DMS79 (cell line): ENCODE results near the gene IGIP.
"Not testable (repeated sequence)": the region's sequence is repeated elsewhere in the genome, so short reads cannot be mapped to it uniquely, and the experiment has no call there.

Experiments
- DNase-seq: peaks from one replicate; lab custom pipeline; 2025; lab: John Stamatoyannopoulos, UW

Gene IGIP

DNA sequence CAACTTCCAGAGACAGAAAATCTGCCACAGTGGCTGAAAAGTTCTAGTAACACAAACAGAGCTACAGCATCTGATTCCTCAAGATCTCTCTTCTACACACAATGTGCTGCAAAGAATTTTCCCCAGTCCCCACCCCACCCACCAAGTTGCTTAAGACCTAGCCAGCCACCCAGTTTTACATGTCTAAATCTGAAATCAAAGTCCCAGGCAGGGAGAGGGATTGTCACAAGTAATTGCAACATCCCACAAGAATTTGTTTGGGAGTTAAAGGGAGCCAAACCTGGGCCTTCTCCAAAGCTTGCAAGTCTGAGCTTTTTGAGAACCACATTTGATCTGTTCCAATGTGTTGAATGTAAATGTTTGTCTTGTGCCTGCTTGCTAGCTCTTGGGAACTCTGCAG, 15.5 kb downstream of the IGIP start:
- no peak for DNase-seq

DNA sequence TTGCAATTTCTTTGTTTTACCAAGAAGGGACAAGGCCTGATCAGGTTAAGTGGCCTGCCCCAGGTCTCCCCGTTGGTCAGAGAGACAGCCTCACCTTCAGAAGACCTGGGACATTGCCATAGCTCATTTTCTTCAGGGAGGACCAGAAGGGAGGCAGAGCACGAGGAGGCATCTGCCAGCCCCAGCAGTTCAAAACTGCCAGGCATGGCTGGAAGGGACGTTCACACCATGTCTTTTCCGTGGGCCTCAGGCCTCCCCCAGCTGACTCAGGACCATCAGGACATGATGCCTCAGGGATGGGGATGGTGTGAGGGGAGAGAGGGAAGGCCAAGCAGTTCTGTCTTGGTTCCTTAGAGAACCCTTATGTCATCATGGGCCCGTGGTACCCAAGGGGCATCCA, 16.5 kb downstream of the IGIP start:
- no peak for DNase-seq

- no peak for DNase-seq
These were observed 17.1 kb downstream of the IGIP start for GRCh38 chr5:140142856-140143255.

DNA sequence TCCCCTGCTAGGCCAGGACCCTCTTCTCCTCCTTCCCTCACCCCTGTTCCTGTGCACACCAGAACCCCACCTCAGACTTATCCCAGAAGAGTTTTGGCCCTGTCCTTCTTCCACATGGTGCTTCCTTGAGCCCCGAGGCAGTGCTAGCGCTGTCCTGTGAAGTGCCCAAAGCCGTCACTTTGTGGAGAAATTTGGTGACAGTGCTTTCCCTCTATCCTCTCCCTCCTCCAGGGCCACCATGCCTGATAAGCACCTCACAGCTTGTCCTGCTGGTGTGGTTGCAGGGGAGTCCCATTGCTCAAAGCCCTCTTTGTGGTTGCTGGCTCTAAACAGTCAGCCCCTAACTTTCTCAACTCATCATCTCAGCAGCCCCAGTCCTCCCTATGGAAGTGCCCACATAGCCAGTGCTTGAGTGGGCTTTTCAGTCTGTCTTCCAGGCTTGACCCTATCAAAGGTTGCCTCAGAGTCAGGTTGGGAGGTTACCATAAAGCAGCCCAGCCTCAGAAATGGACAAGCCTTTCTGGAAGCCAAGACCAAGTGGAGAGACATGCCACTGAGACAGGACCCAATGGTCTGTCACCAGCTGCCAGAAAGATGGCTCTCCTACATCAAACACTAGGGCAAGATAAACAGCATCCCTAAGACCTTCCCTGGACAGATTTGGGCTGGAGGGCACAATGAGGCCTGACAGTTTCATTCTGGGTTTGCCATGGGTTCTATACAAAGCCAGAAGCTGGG, 18.0 kb downstream of the IGIP start:
- no peak for DNase-seq

- DNase-seq = no peak
These were observed 19.5 kb downstream of the IGIP start for GRCh38 chr5:140145256-140145655.

DNA sequence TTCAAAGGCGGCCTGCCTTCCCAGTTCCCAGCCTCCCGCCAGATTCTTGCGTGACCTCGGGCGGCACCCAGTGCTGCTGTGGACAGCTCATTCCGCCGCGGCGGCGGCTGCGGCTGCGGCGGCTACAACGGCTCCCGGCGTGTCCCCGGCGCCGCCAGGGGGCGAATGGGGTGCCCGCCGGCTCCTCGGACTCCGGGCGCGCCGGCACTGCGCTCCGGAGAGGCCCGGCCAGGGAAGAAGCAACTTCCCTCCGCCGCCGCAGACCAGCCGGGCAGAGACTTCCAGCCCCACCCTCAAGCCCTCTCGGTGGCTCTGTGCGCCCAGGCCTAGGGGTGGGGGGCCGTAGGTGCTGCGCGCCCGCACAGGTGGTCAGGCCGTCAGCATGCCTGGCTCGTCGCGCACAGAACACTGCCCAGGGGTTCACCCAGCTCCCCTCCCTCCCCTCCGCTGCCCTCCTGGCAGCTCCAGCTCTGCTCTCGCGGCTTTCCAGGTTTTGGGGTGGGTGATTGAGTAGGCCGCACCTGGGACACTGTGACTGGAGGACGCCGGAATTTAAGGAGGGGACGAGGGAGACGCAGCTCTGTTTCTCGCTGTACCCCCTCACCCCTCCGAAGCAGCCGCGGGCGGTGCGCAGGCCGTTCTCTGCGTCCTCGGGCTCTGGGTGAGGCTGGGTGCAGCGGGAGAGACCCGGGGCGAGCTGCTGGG, 20.2 kb downstream of the IGIP start:
- DNase-seq = no peak

DNA sequence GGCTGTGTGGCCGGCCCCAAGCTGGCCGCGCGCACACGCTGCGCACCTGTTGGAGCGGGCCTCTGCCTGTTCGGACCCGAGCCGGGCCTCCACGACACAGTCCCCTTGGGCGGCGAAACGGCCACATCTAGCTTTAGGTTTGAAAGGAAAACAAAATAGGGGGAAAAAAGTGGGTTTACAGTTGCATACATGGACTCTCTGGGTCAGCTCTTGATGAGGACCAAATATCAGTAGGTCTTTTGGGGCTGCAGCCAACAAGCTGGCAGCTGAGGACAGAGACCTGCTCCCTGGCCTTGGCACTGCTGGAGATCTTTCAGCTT, 20.7 kb downstream of the IGIP start:
- no peak for DNase-seq

DNA sequence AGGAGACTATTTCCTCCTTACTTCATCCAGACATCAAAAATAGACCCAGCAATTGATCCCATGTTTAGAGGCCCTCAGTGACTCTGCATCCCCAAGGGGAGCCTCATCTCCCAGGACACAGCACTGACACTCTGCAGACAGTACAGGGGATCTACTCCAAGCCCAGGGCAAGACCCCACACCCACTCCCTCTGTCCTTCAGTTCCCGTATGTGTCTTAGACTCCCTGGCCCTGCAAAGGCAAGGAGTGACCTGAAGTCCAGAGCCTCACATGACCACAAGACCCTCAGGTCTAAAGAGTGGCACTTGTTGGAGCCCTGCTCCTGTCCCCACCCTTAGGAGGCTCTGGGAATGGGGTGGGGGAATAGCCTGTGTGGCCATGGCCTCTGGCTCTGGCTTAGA, 21.7 kb downstream of the IGIP start:
- no peak for DNase-seq

DNA sequence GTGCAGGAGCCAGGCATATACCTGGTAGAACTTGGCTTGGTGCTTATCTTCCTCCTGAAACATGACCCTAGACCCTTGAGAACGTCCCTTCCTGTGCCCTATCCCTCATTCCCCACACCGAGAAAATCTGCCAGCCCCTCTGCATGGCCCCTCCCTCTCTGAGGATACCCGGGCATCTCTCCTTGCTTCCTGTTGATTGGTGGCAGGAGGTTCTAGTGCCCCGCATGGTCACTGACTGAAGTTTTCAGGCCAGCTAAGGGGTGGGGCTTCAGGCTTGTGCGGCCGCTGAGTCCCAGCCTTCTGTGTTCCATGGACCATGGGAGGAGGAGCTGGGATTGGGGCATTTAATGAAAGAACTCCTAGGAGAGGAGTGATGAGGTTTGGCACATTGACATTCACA, 22.8 kb downstream of the IGIP start:
- DNase-seq = no peak

GRCh38 chr5:140150201-140150600, 24.5 kb downstream of the IGIP start:
- no peak for DNase-seq

DNA sequence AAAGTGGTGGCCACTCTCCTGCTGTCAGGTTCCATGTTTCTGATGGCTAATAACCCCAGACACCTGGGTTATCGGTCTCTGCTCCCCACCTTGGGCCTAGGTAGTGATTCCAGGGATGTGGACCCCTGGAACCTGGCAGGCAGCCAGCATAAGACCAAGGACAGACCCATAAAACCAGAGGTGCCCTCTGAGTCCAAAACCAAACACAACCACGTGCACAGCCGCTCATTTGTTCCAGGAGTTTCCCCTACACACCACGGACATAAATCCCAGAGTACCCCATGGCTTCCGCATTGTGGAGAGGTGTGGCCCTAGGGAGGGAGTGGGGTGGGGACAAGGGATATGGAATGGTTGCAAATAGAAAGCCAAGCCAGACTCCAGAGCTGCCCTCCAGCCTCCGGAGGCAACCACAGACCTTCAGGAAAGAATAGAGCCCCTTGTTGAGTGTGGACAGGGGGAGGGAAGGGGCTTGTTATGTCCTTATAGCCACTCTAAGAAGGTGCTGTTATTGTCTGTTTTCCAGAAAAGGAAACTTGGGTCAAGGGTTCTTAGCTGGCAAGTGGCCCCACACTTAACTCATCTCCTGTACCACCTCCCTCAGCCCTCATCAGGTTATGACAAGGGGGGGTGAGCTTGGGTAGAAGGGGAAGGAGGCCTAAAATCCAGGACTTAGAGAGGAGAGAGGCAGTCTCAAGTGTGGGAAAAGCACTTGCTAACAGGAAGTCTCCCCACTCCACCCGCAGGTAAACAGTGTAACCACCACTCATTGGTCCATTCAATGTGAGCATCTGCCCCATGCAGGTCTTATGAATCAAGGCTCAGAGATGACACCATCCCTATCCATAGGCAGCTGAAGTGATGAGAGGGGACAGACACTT, 25.6 kb downstream of the IGIP start:
- DNase-seq = peak; percentile 39

GRCh38 chr5:140152022-140152999, 26.6 kb downstream of the IGIP start:
- no peak for DNase-seq

GRCh38 chr5:140153255-140153654, 27.5 kb downstream of the IGIP start:
- DNase-seq = no peak

- no peak for DNase-seq
These were observed 28.2 kb downstream of the IGIP start for GRCh38 chr5:140153905-140154304.

DNA sequence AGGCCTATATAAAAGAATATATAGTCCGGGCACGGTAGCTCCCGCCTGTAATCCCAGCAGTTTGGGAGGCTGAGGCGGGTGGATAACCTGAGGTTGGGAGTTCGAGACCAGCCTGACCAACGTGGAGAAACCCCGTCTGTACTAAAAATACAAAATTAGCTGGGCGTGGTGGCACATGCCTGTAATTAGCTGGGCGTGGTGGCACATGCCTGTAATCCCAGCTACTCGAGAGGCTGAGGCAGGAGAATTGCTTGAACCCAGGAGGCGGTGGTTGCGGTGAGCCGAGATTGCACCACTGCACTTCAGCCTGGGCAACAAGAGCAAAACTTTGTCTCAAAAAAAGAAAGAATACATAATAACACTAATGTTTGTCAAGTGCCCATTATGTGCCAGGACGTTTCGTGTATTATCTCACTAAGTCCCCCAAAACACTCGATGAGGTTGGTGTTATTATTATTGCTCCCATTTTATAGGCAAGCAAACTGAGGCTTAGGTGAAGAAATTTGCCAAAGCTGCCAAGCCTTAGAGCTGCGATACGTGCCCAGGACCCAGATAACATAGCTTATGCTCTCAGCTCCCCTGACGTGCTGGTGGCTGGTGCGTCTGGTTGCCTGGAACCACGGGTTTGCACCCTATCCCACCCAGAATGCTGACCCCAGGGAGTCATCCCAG, 29.1 kb downstream of the IGIP start:
- not testable (repeated sequence) for DNase-seq

GRCh38 chr5:140157032-140157781, 31.5 kb downstream of the IGIP start:
- DNase-seq = peak; percentile 42

DNA sequence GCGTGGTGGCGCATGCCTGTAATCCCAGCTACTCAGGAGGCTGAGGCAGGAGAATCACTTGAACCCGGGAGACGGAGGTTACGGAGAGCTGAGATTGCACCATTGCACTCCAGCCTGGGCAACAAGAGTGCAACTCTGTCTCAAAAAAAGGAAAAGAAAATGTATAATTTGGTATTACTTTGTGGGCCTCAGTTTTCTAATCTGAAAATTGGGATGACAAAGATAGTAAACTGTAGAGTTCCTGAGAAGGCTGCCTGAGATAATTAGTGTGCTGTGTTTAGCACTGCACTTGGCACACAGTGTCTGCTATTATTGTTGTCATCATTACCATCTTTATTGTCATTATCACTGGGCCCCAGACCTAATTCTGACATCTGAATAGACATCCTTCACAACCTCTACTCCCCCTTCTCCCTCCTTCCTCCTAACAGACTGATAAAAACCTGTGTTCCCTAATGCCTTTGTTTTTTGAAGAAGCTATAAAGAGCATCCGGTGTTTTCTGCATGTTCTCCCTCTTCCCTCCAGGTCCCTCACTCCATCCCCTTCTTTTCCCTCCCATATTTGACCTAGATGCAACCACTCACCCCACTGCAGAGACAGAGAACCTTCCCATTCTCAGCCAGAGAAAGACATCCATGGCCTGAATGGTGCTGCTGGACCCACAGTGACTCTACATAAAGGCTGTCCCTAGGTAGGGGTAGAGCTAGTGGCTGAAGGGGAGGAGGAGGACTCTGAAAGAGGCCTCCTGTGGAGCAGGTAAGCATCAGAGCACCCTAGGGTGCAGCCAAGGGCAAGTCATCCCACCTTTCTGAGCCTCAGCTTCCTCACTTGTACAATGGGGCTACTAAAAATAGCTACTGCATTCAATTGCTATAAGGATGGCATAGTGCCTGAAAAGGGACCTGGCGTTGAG, 33.5 kb downstream of the IGIP start:
- DNase-seq = no peak

- no peak for DNase-seq
These were observed 36.5 kb downstream of the IGIP start for GRCh38 chr5:140162275-140162674.

GRCh38 chr5:140162781-140163180, 37.0 kb downstream of the IGIP start:
- DNase-seq = no peak
